Measurements from ENCODE around the gene NAPG.
"Not testable (repeated sequence)": the region's sequence is repeated elsewhere in the genome, so short reads cannot be mapped to it uniquely, and the experiment has no call there.

NAPG gene

DNA sequence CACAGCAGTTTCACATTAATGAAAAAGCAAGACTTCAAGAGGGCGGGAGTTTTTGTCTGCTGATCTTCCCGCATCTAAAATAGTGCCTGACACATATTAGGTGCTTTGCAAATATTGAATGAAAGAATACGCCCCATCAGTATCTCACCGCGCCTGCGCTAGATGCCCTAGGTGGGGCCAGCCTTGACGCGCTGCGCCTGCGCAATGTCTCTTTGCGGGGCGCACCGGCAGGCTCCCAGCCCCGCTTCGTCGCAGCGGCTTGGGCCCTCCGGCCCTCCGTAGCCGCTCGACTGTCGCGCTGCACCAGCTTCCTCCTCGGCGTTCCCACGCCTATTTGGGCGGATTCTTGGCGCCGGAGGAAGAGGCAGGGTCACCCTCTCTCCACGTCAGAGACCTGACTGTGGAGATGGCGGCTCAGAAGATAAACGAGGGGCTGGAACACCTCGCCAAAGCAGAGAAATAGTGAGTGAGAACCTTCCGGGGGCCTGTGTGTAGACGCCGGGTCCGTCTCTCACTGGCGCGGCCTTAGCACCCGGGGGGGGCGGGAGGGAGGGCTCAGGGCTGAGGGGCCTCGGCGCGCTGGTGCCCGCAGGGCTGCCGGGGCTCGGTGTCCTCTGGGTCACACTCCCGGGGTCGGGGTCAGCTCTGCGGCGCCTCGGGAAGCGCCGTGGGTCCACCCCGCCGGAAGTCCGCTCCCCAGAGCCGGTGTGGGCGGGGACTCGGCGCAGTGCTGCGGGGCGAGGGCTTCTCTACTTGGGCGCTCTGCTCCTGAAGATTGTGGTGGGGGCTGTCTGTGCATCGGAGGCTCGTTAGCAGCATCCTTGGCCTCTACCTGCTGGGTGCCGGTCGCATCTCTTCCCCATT is at the start of gene NAPG:
Gene NAPG, plus strand, starts transcription at position 331 of the 864 bp plus-strand sequence. Its CDS starts 76 bp downstream, at position 407.
- DNase-seq (ENCODE audit: extremely low read depth in 1 of 2, low read depth in 1 of 2): peak; percentile 81 to 88

DNA sequence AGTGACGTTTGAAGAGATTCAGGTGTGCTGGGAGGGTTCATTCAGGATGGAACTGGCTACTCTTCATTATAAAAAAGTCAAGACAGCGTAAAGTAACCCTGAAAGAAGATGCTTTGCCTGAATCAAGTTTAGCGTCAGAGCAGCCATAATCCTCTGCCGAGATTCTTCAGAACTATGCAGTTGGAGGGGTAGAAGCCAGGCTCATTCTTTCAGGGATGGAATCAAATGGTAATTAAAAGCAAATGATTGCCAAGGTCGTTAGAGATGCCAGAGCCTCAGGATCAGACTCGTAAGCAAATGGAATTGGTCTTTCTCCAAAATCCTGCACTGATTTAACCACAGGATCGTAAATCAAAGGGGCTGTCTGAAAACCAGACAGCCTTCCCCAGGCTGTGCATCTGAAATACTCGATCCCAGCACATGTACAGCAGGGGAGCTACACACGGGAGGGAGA is 49.5 kb upstream of the NAPG start:
- no peak for DNase-seq (ENCODE audit: extremely low read depth in 1 of 2, low read depth in 1 of 2)

DNA sequence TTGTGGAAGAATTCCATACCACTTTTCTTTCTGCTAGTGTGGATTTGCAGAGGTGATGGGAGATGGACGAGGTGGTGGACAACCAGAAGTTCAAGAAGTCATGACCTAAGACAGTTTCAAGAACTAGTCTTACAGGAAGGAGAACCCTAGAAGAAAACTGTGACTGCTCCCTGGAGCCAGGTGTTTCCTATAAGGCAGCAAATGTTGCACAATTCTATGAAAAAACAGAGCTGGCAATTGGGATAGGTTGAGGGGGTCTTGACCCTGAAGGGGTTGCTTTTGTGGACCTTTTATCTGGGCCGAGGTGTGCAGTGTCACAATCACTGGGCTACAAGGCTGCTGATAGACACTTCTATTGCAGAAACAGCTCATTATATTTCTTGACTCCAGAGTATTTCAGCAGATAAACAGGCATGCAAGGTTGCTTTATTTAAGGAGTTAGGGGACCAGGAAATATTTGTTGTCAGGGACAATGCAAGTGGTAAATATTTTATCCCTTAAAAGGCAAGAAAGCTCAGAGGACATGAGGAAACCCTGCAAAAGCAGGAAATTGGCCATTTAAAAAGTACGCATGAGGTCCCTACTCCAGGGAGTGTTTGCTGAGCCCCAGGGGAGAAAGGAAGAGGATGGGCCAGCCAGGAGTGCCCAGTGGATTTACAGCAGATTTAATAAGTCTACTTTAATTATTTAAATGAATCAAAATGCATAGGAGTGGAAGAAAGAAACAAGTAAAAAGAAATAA is 48.5 kb upstream of the NAPG start:
- no peak for DNase-seq (ENCODE audit: extremely low read depth in 1 of 2, low read depth in 1 of 2)

DNA sequence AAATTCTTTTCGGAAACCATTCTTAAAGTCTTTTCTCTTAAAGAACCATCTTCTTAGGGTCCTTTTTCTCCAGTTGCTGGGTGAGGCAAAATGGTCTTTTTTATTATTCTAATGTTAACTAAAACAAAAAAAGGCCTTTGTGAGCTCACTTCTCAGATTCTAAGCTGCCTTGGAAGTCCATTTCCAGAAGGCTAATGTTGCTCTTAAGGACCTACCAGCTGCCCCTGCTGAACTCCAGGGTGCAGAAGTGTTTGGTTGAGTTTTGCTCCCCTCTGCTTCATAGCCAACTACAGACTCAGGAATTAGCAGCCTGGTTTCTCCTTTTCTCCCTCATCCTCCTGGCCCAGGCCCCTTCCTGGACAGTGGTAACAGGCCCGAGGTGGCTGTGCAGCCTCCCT is 48.0 kb upstream of the NAPG start:
- no peak for DNase-seq (ENCODE audit: extremely low read depth in 1 of 2, low read depth in 1 of 2)

DNA sequence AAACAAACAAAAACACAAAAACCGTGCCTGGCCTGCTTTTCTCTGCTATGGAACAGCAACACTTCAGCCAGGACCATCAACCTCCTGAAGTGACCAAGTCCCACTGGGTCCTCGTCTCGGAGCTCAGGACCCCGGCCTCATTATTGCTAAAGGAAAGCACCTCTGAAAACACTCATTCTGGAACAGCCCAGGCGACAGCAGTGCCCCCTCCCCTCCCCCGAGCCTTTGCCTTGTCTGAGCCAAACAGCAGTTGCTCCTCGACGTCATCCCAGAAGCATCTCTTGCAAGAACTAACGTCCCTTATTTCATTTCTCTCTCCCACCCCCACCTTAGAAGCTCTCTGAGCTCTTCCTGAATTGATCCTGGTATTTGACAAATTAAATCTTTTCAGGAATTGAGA is 44.0 kb upstream of the NAPG start:
- DNase-seq (ENCODE audit: extremely low read depth in 1 of 2, low read depth in 1 of 2): no peak

DNA sequence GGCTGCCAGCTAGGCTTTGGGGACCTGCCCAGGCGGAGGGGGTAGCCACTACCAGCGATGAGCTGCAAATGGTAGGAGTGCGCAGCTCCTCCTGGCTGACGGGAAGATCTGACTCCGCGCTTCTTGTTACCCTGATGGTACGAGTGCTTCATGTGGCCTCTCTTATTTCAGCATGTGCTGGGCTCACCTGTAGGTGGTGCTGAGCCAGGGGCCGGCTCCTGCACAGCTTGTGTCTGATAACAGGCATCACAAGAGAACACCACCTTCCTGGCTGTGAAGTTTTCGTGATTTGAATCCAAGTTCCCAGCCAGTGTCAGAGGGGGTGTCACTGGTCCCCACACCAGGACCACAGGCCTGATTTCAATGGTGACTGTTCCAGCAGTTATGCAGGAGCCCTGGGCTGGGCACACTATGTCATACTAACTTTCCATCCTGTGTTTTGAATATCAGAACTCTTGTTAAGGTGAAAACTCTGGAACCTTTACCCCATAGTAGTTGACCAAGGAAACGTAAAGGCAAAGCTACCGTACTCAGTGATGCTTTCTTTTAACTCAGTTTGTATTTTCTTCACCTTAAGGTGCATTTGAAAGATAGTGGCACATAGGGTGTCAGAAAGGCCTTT is 43.4 kb upstream of the NAPG start:
- no peak for DNase-seq (ENCODE audit: extremely low read depth in 1 of 2, low read depth in 1 of 2)

DNA sequence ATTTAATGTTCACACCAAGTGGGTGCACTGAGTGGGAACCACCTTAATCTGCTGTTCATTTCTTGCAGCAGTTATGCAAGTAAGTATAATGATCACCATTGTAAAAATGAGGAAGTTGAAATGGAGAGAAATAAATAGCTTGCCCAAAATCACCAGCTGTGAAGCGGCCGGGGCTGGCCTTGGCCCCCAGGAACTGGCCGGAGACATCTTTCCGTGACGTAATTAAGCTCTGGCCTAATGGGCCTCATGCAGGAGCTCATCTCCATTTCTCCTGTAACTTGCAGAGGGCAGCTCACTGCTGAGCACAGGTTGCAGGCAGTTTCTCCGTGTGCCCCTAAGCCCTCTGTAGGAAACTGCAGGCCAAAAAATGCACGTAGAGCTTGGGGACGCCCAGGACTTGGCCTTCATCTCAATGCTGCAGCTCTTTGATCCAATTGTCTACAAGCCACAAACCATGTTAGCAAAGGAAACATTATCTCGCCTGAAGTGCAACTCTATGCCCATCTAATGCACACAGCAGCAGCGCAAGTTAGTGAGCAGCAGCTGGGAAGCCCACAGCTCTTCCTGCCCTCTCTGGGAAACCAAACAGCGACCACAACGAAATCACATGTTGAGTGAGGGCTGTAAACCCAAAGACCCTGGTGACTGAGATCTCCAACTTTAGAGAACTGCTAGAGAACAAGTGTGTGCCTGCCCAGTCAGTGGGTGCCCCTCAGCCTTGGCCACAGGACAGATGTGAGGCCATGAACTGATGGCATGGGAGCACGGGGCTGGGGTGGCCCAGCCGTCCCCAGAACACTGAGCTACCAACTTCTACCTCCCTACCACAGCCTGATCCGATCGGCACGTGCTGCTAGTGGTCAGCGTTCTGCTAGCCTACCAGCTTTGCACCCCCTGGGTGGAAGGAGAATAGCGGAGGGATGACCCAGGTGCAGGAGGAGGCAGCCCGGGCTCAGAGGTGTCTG is 42.6 kb upstream of the NAPG start:
- no peak for DNase-seq (ENCODE audit: extremely low read depth in 1 of 2, low read depth in 1 of 2)

DNA sequence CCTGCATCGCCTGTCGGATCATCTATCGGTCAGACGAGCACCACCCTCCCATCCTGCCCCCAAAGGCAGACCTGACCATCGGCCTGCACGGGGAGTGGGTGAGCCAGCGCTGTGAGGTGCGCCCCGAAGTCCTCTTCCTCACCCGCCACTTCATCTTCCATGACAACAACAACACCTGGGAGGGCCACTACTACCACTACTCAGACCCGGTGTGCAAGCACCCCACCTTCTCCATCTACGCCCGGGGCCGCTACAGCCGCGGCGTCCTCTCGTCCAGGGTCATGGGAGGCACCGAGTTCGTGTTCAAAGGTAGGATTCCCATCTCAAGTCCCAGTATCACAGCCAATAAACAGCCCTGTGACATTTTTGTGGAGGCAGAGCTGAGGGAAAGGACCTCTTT is 40.4 kb upstream of the NAPG start:
- no peak for DNase-seq (ENCODE audit: extremely low read depth in 1 of 2, low read depth in 1 of 2)

DNA sequence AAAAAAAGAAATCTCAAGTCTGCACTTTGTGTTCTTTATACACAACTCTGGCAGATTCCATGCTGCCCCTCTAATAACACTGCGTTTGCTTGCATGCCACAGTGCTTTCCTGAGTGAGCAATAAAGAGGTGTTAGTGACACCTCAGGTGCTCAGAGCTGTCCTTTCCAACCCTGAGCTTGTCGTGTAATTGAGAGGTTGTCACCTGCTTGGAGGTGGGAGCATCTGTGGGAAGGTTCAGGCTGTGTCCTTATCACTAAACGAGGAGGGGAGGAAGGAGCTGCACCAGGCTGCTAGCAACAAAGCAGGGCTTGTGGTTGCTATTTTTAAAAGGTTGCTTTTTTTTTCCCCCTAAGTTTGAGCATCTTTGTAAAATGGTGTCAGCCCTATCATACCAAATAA is 39.5 kb upstream of the NAPG start:
- DNase-seq (ENCODE audit: extremely low read depth in 1 of 2, low read depth in 1 of 2): no peak

DNA sequence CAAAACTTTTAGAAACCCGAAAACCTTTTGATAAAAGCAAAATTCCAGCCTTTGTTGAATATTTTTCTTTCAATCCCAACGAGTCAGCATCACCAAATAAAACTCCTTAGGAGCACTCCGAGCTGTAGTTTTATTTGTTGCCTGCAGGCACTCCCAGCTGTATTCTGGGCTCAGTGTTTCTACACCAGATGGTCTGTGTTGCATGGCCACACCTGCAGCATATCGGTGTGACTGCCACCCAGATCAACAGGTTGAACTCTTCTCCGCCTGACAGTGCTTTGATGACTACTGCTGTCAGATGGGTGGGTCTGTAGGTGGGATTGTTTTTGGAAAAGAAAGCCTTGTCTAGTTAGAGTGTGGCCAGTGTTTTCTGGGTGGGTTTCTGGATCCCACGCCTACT is 38.7 kb upstream of the NAPG start:
- DNase-seq (ENCODE audit: extremely low read depth in 1 of 2, low read depth in 1 of 2): no peak

DNA sequence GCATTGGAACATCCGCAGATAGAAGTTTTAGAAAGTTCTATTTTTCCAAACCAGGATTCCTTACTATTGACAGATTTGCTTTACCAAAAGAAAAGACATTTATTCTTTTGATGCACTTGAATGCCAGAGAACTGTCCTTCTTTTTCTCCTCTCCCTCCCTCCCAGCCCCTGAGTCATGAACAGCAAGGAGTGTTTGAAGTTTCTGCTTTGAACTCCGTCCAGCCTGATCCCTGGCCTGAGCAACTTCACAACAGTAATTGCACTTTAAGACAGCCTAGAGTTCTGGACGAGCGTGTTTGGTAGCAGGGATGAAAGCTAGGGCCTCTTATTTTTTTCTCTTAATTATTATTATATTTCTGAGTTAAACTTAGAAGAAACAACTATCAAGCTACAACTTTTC is 37.8 kb upstream of the NAPG start:
- DNase-seq (ENCODE audit: extremely low read depth in 1 of 2, low read depth in 1 of 2): no peak

DNA sequence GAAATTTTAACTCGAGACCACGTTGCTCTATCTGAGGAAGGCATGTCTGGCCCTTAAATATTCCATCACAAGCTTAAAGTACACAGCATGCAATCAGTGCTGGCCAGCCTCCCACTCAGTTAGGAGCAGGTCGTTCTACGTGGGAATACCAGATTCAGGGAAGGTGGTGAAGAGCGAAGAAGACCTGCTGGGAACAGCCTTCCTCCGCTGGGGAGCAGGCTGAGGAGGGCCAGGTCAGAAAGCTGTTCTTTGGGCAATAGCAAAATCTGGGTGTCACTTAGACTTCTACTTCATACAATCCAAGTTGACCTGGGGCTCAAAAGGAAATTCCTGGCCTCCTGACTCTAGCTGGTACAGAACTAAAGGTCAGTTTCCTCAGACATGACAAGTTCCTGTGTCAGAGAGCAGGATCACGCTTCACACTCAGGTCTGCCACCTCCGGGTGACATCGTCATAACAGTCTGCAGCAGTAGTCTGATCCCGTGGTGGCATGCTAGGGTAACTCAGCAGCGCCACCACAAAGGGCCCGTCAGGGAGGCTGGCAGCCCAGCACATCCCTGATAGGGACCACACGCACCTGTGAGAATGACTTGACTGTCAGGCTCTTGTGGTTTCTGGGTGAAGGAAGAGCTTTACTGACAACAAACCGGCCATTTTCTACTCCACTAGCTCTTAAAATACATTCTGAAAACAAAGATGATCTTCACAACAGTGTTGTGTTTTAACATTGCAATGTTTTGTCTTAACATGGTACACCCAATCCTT is 35.2 kb upstream of the NAPG start:
- DNase-seq (ENCODE audit: extremely low read depth in 1 of 2, low read depth in 1 of 2): peak; percentile 30 to 65

DNA sequence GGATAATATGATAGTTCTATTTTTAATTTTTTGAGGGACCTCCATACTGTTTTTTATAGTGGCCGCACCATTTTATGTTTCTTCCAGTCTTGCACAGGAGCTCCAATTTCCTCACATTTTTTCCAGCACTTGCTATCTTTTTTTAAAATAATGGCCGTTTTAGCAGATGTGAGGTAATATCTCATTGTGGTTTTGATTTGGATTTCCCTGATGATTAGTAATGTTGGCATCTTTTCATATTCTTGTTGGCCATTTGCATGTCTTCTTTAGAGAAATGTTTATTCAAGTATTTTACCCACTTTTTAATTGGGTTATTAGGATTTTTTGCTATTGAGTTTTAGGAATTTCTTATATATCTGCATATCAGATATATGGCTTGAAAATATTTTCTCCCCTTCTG is 29.9 kb upstream of the NAPG start:
- DNase-seq (ENCODE audit: extremely low read depth in 1 of 2, low read depth in 1 of 2): no peak

DNA sequence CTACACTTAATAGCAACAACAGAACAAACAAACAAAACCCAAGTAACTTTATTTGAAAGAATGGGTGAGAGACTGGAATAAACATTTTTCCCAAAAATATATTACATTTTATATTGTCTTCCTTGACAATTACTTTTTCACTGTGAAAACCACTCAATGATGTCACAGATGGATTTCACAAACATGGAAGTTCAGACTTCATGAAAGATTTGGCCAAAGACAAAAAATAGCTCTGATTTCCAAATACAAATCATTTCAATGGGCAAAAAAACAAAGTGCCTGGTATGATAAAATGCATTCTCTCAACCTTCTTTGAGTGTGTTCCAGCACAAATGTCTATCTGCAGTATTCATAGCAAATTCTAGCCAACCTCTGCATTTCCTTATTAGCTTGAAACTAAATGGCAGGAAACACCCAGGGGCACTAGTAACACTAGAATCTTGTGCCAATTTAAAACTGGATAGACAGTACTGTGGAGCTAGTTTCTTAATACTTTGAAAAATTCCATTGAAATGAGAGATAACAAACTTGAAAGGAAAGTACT is 28.5 kb upstream of the NAPG start:
- DNase-seq (ENCODE audit: extremely low read depth in 1 of 2, low read depth in 1 of 2): no peak

DNA sequence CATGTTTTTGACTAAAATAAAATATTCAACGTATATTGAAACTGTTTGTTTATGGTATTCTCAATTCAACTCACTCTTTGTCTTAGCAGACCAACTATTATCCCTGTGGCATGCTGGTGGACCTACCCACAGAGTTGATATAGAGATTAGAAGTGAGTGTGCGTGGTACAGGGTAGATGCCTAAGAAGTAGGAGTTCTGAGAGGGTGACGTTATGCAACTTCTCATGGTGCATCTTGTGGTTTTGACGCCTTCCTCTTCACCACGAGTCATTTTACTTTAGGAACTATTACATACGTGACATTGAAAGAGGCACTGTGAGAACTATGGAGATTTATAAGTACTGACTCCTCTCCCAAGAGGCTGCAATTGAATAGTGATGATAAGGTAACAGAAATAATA is 26.6 kb upstream of the NAPG start:
- DNase-seq (ENCODE audit: extremely low read depth in 1 of 2, low read depth in 1 of 2): peak in 1 of 2 donors; percentile 18

DNA sequence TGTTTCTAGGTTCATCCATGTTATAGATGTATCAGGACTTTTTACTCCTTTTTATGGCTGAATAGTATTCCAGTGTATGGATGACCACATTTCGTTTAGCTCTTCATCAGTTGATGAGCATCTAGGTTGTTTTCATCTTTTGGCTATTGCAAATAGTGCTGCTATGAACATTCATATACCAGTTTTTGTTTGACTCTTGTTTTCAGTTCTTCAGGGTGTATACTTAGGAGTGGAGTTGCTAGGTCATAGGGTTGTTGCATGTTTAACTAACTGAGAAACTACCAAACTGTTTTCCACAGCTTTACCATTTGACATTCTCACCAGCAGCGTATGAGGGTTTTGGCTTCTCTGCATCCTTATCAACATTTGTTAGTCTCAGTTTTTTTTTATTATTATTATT is 25.8 kb upstream of the NAPG start:
- no peak for DNase-seq (ENCODE audit: extremely low read depth in 1 of 2, low read depth in 1 of 2)

DNA sequence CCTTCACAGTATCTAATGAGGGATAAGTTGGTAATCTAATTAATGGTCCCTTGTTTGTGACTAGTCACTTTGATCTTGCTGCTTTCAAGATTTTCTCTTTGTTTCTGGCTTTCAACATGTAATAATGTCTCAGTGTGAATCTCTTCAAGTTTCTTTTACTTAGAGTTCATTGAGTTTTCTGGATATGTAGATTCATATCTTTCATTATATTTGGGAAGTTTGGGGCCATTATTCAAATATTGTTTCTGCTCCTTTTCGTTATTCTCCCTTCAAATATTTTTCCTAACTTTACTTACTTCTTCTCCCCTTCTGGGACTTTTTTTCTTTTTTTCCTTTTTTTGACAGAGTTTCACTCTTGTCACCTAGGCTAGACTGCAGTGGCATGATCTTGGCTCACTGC is 21.1 kb upstream of the NAPG start:
- DNase-seq (ENCODE audit: extremely low read depth in 1 of 2, low read depth in 1 of 2): no peak

DNA sequence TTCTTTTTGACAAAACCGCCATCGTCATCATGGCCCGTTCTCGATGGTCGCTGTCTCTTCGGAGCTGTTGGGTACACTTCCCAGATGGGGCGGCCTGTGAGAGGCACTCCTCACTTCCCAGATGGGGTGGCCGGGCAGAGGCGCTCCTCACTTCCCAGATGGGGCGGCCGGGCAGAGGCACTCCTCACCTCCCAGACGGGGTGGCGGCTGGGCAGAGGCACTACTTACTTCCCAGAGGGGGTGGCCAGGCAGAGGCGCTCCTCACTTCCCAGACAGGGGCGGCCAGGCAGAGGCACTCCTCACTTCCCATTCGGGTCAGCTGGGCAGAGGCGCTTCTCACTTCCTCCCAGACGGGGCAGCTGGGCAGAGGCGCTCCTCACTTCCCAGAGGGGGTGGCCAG is 19.9 kb upstream of the NAPG start:
- DNase-seq (ENCODE audit: extremely low read depth in 1 of 2, low read depth in 1 of 2): not testable (repeated sequence)

DNA sequence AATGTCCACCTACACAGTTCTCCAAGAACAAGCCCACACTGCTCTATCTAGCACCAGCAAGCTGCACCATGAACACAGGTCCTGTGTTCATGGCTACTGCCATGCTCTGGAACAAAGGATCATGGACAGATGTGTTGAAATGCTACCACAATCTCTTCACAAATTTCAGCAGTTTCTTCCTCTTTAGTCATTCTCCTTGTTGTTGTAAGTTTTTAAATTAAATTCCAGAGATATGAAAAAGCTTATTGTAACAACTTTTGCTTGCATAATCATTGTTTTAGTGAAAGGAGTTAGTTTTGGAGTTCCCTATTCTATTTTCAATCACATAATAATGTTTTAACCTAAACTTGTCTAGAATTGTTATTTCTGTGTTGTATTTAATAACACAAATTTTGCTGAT is 17.2 kb upstream of the NAPG start:
- no peak for DNase-seq (ENCODE audit: extremely low read depth in 1 of 2, low read depth in 1 of 2)

DNA sequence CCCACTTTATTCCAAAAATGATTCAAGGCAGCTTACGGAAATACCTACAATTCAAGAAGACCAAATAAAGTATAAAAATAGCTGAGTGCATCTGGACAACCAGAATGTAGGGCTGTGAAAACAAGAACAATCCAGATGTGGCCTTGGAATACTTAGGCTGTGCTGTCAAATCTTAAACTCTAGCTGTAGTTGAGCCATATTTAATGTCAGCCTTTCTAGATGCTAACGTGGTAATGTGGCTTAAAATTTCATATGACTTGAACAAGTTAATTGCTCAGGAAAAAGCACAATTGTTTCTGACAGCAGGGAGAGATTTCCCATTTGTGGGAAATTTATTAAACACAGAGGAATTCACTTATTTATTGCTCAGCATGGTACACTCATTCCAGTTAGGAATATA is 14.6 kb upstream of the NAPG start:
- DNase-seq (ENCODE audit: extremely low read depth in 1 of 2, low read depth in 1 of 2): no peak

All from stimulated activated CD8-positive, alpha-beta memory T cell treated with anti-CD3 and anti-CD28 coated beads, Interleukin-7, amount 100 ng/mL, for 48 hours (primary cell).